ENCODE results near the gene TENM4.

DNA sequence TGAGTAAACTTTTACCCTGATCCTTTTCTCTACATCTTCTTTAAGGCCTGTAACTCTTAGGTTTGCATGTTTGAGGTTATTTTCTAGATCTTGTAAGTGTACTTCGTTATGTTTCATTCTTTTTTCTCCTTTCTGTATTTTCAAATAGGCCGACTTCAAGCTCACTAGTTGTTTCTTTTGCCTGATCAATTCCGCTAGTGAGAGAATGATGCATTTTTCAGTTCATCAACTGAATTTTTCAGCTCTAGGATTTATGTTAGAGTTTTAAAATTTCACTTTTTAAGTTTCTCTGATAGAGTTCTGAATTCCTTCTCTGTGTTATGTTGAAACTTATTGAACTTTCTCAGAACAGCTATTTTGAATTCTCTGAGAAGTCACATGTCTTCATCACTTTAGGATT lies 810.7 kb downstream of the TENM4 start:
- TF ChIP-seq, protein P1, sequence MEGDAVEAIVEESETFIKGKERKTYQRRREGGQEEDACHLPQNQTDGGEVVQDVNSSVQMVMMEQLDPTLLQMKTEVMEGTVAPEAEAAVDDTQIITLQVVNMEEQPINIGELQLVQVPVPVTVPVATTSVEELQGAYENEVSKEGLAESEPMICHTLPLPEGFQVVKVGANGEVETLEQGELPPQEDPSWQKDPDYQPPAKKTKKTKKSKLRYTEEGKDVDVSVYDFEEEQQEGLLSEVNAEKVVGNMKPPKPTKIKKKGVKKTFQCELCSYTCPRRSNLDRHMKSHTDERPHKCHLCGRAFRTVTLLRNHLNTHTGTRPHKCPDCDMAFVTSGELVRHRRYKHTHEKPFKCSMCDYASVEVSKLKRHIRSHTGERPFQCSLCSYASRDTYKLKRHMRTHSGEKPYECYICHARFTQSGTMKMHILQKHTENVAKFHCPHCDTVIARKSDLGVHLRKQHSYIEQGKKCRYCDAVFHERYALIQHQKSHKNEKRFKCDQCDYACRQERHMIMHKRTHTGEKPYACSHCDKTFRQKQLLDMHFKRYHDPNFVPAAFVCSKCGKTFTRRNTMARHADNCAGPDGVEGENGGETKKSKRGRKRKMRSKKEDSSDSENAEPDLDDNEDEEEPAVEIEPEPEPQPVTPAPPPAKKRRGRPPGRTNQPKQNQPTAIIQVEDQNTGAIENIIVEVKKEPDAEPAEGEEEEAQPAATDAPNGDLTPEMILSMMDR (IDR thresholded peaks at IDR 0.05), result no peak
- no peak for TF ChIP-seq POLR2AphosphoS5 (IDR thresholded peaks at IDR 0.05)
